Measurements from ENCODE around the gene ZBTB8OS. TPM values are rescaled to one million over a fixed set of nuclear protein-coding genes. Genes with fewer than 3 reads are reported as not detected.

The ZBTB8OS gene
- total RNA-seq, 1 donor: 34.6 TPM

DNA sequence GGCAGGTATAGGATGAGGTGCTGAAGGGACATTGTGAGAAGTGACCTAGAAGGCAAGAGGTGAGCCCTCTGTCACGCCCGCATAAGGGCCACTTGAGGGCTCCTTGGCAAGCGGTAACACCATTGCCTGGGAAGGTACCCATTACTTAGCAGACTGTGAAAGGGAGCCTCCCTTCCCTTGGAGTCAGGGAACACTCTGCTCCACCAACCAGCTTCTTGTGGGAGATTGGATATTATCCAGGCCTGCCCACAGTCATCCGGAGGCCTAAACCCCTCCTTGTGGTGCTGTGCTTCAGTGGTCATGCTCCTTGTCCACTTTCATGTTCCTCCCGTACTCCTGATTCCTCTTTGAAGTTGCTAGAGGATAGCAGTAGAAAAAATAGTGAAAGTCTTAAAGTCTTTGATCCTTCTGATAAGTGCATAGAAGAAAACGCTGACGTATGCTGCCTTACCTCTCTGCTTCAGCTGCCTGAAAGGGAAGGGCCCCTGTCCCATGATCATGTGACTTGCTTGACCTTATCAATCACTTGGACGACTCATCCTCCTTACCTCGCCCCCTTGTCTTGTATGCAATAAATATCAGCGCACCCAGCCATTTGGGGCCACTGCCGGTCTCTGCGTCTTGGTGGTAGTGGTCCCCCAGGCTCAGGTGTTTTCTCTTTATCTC, 16.7 kb upstream of the ZBTB8OS start:
- DNase-seq (ENCODE audit: low read depth): no peak
- no peak overlapping the region for H3K4me3 ChIP-seq (ENCODE audit: low read depth, low read length)
- TF ChIP-seq, protein P1, sequence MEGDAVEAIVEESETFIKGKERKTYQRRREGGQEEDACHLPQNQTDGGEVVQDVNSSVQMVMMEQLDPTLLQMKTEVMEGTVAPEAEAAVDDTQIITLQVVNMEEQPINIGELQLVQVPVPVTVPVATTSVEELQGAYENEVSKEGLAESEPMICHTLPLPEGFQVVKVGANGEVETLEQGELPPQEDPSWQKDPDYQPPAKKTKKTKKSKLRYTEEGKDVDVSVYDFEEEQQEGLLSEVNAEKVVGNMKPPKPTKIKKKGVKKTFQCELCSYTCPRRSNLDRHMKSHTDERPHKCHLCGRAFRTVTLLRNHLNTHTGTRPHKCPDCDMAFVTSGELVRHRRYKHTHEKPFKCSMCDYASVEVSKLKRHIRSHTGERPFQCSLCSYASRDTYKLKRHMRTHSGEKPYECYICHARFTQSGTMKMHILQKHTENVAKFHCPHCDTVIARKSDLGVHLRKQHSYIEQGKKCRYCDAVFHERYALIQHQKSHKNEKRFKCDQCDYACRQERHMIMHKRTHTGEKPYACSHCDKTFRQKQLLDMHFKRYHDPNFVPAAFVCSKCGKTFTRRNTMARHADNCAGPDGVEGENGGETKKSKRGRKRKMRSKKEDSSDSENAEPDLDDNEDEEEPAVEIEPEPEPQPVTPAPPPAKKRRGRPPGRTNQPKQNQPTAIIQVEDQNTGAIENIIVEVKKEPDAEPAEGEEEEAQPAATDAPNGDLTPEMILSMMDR (IDR thresholded peaks at IDR 0.05; ENCODE audit: insufficient read depth, low read length): no peak

- TF ChIP-seq, protein P1 (IDR thresholded peaks at IDR 0.05; ENCODE audit: insufficient read depth, low read length): no peak
- DNase-seq (ENCODE audit: low read depth): no peak
- no peak overlapping the region for H3K4me3 ChIP-seq (ENCODE audit: low read depth, low read length)
Observed at GRCh38 chr1:32665915-32666314, 15.6 kb upstream of the ZBTB8OS start.

GRCh38 chr1:32659581-32659980, 9.2 kb upstream of the ZBTB8OS start:
- H3K4me3 ChIP-seq (ENCODE audit: low read depth, low read length): no peak overlapping the region
- no peak for DNase-seq (ENCODE audit: low read depth)
- TF ChIP-seq, protein P1 (IDR thresholded peaks at IDR 0.05; ENCODE audit: insufficient read depth, low read length): no peak

GRCh38 chr1:32652244-32652962, 2.1 kb upstream of the ZBTB8OS start:
- no peak for DNase-seq (ENCODE audit: low read depth)
- TF ChIP-seq, protein P1 (IDR thresholded peaks at IDR 0.05; ENCODE audit: insufficient read depth, low read length): no peak
- peak overlapping the region; percentile 81 for H3K4me3 ChIP-seq (ENCODE audit: low read depth, low read length)

GRCh38 chr1:32651461-32652073, 1.2 kb upstream of the ZBTB8OS start:
- DNase-seq (ENCODE audit: low read depth): no peak
- H3K4me3 ChIP-seq (ENCODE audit: low read depth, low read length): peak overlapping the region; percentile 81
- TF ChIP-seq, protein P1 (IDR thresholded peaks at IDR 0.05; ENCODE audit: insufficient read depth, low read length): no peak

DNA sequence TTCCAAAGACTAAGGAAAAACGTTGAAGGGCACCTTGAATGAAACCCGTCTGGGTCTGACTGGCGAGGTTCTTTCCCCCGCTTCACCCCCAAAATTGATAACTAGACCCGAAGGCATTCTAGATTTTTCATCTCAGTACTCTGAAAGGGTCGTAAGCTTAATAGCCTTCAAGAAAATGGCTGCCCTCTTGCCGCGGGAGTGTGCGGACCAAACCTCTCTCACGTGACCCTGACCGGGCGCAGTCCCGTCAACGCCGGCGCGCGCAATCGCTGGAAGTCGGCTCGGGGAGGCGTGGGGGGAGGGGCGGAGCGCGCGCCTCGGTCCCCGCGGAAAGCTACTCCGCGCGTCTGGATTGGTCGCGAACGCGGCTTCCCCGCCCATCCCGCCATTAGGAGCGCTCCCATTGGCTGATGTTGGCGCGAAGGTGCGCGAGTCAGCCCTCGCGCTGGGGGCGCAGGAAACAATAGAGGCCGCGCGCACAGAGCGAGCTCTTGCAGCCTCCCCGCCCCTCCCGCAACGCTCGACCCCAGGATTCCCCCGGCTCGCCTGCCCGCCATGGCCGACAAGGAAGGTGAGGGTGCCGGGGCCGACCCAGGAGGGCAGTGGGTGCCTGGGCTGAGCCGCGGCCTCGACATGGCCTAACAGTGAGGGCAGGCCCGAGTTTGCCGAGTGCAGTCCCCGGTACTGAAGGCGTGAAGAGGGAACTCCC, 556 bp upstream of the ZBTB8OS start, which contains the start of gene RBBP4:
TSS of gene RBBP4 (plus strand) at position 457 of the 709 bp plus-strand sequence. CDS start at position 556, 99 bp downstream.
- TF ChIP-seq, protein P1 (IDR thresholded peaks at IDR 0.05; ENCODE audit: insufficient read depth, low read length): no peak
- DNase-seq (ENCODE audit: low read depth): peak; percentile 96
- peak within 1 kb of the TSS; percentile 82 for H3K4me3 ChIP-seq (ENCODE audit: low read depth, low read length)
